GM18517 (cell line): ENCODE measurements around the gene INO80.

Experiments used
- ATAC-seq: cut with Tn5 transposase; IDR thresholded peaks from one replicate; pipeline ENCODE4 v1.9.1; 2021; ENCODE audit warnings: mild to moderate bottlenecking, moderate library complexity; ENCODE audit not compliant: unreplicated experiment

The INO80 gene

DNA sequence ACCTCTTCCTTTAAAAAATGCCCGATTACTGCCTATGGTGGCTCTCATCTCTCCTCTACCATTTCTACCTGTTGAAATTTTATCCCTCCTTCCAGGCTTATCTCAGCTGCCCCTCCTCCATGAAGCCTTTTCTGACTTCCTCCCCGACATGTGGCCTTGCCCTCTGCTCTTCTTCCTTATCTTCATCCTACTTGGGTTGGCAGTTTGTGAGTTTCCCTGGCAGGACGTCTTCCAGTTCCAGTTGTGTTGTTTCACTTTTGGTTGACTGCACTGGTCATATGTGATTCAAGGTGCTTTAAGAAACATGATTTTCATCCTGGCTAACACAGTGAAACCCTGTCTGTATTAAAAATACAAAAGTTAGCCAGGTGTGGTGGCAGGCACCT is 182.6 kb downstream of the INO80 start:
- no peak for ATAC-seq

DNA sequence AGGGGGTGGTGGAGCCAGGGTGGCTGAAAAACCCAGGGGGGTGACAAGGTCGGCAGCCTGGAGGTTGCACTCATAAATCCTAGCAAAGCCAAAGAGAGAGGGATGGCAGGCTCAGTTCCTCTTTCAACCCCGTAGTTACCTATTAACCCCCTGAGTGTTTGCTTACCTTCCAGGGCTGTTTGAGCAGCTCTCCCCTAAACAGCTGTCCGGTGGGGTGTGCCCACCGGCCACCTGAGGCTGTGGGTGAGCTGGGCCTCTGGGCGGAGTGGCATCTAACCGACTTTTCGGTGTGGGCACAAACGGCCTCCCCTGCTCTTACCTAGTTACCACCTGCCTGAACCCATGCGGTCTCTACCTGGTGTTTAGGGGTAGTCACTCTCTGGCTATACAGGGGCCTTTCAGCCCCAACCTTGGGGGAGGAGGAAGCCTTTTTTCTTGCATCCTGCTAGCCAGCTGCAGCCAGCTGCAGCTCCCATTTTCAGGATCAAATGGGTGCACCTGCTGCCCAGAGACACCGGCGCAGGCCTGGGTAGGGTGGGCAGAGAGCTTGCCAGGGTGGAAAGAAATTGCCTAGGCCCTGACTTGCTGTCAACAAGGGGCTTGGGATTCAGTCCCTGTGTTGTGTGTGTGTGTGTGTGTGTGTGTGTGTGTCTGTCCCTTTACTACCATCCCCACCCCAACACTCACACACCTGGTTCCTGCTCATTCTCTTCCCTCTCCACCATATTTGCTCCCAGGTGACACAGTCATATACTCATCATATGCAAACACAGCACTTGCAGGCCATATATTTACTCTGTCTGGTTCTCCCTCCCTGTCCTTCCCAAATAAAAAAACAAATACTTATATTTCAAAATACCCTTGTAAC is 183.2 kb downstream of the INO80 start:
- ATAC-seq: no peak

DNA sequence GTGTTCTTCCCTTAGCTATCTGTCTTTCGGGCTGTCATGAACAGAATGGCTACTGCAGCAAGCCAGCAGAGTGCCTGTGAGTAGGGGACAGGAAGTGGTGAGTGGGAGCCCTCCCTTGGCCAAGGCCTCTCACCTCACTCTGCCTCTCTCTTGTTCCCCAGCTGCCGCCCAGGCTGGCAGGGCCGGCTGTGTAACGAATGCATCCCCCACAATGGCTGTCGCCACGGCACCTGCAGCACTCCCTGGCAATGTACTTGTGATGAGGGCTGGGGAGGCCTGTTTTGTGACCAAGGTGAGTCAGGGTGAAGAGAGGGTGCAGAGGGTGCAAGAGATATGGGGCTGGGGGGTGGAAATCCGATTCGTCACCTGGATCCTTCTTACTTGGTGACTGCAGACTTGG is 183.9 kb downstream of the INO80 start:
- ATAC-seq: no peak

DNA sequence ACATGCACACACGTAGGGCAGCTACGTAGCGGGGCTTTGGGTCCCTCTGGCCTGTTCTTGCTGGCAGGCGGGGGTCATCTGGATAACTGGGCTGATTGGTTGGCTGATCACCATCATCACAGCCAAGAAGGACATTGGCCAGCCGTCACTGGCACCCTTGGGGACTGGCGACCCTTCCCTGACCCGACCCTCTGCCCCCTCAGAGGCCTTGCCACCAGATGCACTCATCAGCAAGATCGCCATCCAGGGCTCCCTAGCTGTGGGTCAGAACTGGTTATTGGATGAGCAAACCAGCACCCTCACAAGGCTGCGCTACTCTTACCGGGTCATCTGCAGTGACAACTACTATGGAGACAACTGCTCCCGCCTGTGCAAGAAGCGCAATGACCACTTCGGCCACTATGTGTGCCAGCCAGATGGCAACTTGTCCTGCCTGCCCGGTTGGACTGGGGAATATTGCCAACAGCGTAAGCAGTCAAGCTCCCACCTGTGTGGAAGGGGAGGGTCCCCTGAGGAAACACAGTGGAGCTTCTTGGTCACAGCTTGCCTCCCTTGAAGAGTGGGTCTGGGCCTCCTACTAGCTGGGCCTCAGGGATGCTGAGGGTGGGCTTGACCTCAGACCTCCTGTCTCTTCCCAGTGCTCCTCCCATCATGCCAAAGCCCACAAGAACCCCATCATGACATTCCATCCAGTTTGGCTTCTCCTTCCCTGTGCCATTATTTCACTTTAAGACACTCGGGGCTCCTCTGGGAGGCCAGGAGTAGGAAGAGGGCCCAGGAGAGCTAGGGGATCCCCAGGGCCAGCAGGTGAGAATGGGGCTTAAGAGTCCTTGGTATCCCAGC is 184.6 kb downstream of the INO80 start:
- no peak for ATAC-seq

GRCh38 chr15:40930430-40931299 is 185.4 kb downstream of the INO80 start:
- ATAC-seq: no peak

- no peak for ATAC-seq
Measured at GRCh38 chr15:40929660-40930429, 186.2 kb downstream of the INO80 start.
